DND-41 (cell line): ENCODE results near the gene PARP4.
"Not testable (repeated sequence)": the region's sequence is repeated elsewhere in the genome, so short reads cannot be mapped to it uniquely, and the experiment has no call there.

Experiments used
- ATAC-seq: fragments of 200-7000 bp; cut with Tn5 transposase; 3 replicates; pipeline ENCODE4 v1.9.1; 2021; ENCODE audit warnings: low read depth; ENCODE audit not compliant: insufficient read depth
- DNase-seq: peaks from one replicate; pipeline ENCODE4 v3.0.0-alpha.2; 2020
- H2AFZ ChIP-seq: 2 replicates; pipeline ENCODE4 v1.6.0; 2012; ENCODE audit warnings: low read depth, low read length
- H3K27ac ChIP-seq: 2 replicates; pipeline ENCODE4 v1.5.1; 2012; ENCODE audit warnings: low read length, inconsistent platforms
- H3K27me3 ChIP-seq: fragments of 200-600 bp; sonication (generic); 2 replicates; pipeline ENCODE4 v1.6.0; 2012; ENCODE audit warnings: low read length, mild to moderate bottlenecking, inconsistent platforms; ENCODE audit not compliant: insufficient read depth, poor library complexity
- H3K36me3 ChIP-seq: 2 replicates; pipeline ENCODE4 v1.5.1; 2012; ENCODE audit warnings: low read length, inconsistent platforms; ENCODE audit not compliant: insufficient read depth
- H3K4me1 ChIP-seq: 2 replicates; pipeline ENCODE4 v1.5.1; 2012; ENCODE audit warnings: mild to moderate bottlenecking, low read length; ENCODE audit not compliant: insufficient read depth
- H3K4me2 ChIP-seq: 2 replicates; pipeline ENCODE4 v1.6.0; 2012; ENCODE audit warnings: mild to moderate bottlenecking, moderate library complexity, low read length, inconsistent platforms; ENCODE audit not compliant: insufficient read depth
- H3K4me3 ChIP-seq, 2 experiments: fragments of 200-600 bp in 1 of 2; shearing (Covaris generic) in 1 of 2; 2 replicates each; pipeline ENCODE4 v1.5.1; 2012 to 2016; ENCODE audit warnings: inconsistent platforms in 2 of 2, low read length in 2 of 2, mild to moderate bottlenecking in 2 of 2, low read depth in 1 of 2, moderate library complexity in 1 of 2
- H3K79me2 ChIP-seq: 2 replicates; pipeline ENCODE4 v1.6.0; 2012; ENCODE audit warnings: low read length, inconsistent platforms; ENCODE audit not compliant: insufficient read depth
- H3K9ac ChIP-seq: 2 replicates; pipeline ENCODE4 v1.6.0; 2012; ENCODE audit warnings: low read depth, mild to moderate bottlenecking, inconsistent platforms, low read length, moderate library complexity
- H3K9me3 ChIP-seq: 2 replicates; pipeline ENCODE4 v1.5.1; 2012; ENCODE audit warnings: low read length, moderate library complexity, mild to moderate bottlenecking, inconsistent platforms; ENCODE audit not compliant: insufficient read depth, severe bottlenecking
- H4K20me1 ChIP-seq: 2 replicates; pipeline ENCODE4 v1.6.0; 2012; ENCODE audit warnings: low read length; ENCODE audit not compliant: insufficient read depth
- EZH2 ChIP-seq: IDR thresholded peaks from 3 replicates; pipeline ENCODE4 v1.6.1; 2012; ENCODE audit warnings: borderline replicate concordance, low read depth, mild to moderate bottlenecking, moderate library complexity, low read length, inconsistent platforms; ENCODE audit not compliant: severe bottlenecking
- TF ChIP-seq, protein P1 (sequence below): IDR thresholded peaks from 2 replicates; pipeline ENCODE4 v1.5.1; 2012; ENCODE audit warnings: borderline replicate concordance, low read length, moderate library complexity, mild to moderate bottlenecking; ENCODE audit not compliant: poor library complexity, severe bottlenecking; ENCODE audit errors: extremely low read depth

Gene PARP4

DNA sequence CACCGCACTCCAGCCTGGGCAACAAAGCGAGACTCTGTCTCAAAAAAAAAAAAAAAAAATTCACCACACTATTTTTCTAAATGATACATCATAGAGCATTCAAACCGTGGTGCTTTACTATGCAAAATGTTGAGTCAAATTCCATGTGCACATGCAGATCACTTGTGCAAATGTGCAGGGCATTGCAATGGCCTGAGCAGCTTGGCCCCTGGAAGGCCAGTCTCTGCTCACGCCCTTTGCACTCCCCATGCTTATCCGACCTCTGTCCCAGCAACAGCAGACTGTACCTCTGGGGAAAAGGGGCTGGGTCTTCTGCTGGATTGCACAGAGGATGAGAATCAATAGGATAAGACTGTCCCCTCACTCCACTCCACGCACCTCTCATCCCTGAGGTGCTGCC lies 58.5 kb downstream of the PARP4 start:
- ATAC-seq = no peak
- no peak for DNase-seq
- no peaks in the 10 kb centered on the region for H4K20me1 ChIP-seq
- H3K4me1 ChIP-seq = no peaks in the 10 kb centered on the region
- no peak overlapping the region for H3K9ac ChIP-seq
- no peak overlapping the region for H2AFZ ChIP-seq
- TF ChIP-seq, protein P1, sequence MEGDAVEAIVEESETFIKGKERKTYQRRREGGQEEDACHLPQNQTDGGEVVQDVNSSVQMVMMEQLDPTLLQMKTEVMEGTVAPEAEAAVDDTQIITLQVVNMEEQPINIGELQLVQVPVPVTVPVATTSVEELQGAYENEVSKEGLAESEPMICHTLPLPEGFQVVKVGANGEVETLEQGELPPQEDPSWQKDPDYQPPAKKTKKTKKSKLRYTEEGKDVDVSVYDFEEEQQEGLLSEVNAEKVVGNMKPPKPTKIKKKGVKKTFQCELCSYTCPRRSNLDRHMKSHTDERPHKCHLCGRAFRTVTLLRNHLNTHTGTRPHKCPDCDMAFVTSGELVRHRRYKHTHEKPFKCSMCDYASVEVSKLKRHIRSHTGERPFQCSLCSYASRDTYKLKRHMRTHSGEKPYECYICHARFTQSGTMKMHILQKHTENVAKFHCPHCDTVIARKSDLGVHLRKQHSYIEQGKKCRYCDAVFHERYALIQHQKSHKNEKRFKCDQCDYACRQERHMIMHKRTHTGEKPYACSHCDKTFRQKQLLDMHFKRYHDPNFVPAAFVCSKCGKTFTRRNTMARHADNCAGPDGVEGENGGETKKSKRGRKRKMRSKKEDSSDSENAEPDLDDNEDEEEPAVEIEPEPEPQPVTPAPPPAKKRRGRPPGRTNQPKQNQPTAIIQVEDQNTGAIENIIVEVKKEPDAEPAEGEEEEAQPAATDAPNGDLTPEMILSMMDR = no peak
- TF ChIP-seq EZH2 = no peak
- no peaks in the 10 kb centered on the region for H3K9me3 ChIP-seq
- no peaks in the 10 kb centered on the region for H3K79me2 ChIP-seq
- no peak overlapping the region for H3K27ac ChIP-seq
- H3K4me3 ChIP-seq = no peak overlapping the region
- H3K36me3 ChIP-seq = peaks cover 74% of the 10 kb centered on the region
- H3K4me2 ChIP-seq = no peak overlapping the region
- no peaks in the 10 kb centered on the region for H3K27me3 ChIP-seq

DNA sequence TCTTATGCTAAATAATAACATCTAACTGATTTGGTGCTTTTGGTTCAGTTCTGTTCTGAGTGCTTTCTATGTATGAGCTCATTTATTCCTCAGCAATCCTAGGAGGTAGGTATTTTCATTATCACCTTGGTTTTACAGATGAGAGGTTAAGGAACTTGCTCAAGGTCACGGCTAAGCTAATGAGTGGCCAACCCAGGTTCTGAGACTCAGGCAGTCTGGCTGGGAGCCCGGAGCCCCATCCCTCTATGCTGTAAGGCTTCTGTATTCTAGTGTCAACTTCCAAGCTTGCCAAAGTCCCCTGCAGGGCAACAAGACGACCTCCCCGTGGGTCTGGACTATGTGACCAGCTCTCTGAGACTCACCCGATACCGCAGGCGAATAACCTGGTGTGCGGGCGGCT lies 60.5 kb downstream of the PARP4 start:
- Histone ChIP-seq H3K4me2 (no peak overlapping the region), H3K79me2 (no peaks in the 10 kb centered on the region), H3K9ac (no peak overlapping the region), H3K4me1 (no peaks in the 10 kb centered on the region), H4K20me1 (no peaks in the 10 kb centered on the region), H2AFZ (no peak overlapping the region), H3K36me3 (peaks cover 76% of the 10 kb centered on the region), H3K27me3 (no peaks in the 10 kb centered on the region), H3K9me3 (no peaks in the 10 kb centered on the region), H3K27ac (no peak overlapping the region), H3K4me3 (no peak overlapping the region)
- DNase-seq (no peak), ATAC-seq (no peak)
- TF ChIP-seq, protein P1 = no peak
- no peak for TF ChIP-seq EZH2

DNA sequence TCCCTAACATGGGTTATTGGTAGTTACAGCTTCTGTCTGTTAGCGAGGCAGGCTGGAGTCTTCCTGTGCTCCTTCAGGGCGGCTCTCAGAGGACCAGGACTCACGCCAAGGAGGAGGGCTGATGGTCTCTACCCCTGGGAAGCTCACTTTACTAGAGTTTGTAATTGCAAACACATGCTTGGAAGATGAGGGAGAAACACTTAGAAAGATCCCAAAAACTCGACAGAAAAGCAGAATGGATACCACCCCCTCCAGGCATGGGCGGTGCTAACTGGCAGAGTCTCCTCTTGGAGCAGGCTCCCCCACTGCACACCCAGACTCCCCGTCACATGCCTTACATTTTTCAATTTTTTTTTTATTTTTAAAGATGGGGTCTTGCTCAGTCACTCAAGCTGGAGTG lies 62.0 kb downstream of the PARP4 start:
- ATAC-seq = no peak
- Histone ChIP-seq H3K36me3 (peaks cover 70% of the 10 kb centered on the region), H2AFZ (no peak overlapping the region)

DNA sequence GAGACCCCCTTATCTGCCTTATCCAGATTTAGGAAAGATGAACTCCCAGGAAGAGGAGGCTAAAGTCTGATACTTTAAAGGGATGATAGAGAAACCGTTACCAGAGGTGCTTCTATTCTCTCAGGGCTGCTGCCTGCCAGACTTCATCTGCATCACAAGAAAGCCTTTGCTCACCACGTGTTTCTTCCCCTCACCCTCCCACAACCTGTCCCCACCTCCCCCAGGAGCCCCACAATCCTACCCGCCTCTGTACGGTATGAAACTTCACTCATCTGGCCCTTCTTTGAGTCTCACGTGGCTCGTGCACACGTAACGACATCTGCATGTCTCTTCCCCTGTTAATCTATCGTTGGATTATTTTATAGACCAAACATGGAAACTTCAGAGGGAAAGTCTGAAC lies 67.7 kb downstream of the PARP4 start:
- H3K4me1 ChIP-seq, DNase-seq, H3K4me3 ChIP-seq, H3K79me2 ChIP-seq, H3K9ac ChIP-seq, H3K4me2 ChIP-seq, H2AFZ ChIP-seq, ATAC-seq, H3K27me3 ChIP-seq, H4K20me1 ChIP-seq, H3K27ac ChIP-seq, H3K9me3 ChIP-seq: not testable (repeated sequence)
- H3K36me3 ChIP-seq = peaks cover 57% of the 10 kb centered on the region

More for the DNA sequence above, 62.0 kb downstream of the PARP4 start:
- Histone ChIP-seq H3K9ac (no peak overlapping the region), H3K9me3 (no peaks in the 10 kb centered on the region), H3K4me2 (no peak overlapping the region), H3K4me1 (no peaks in the 10 kb centered on the region), H4K20me1 (no peaks in the 10 kb centered on the region), H3K27me3 (no peaks in the 10 kb centered on the region), H3K79me2 (no peaks in the 10 kb centered on the region), H3K4me3 (no peak overlapping the region), H3K27ac (no peak overlapping the region)
- no peak for TF ChIP-seq EZH2
- TF ChIP-seq, protein P1 = no peak
- DNase-seq = no peak
